ENCODE data around the gene SMCO2.

The SMCO2 gene

DNA sequence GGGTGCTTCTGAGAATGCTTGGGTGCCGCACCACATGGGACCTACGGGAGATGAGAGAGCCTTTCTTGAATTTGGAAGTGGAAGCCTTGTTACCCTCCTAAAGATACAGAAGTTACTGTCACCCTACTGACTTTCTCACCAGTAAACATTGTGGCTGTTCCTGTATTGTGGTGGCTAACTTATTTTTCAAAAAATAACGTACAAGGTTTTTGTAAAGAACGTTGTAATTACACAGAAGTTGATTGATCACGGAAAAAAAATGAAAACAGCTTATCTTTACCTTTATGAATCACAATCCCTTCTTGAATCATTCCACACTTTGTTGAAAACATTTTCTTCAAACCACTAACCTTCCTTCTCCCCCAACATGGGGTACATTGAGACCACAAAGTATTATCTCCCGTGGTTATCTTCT lies 55.5 kb downstream of the SMCO2 start:
- no peak for DNase-seq

DNA sequence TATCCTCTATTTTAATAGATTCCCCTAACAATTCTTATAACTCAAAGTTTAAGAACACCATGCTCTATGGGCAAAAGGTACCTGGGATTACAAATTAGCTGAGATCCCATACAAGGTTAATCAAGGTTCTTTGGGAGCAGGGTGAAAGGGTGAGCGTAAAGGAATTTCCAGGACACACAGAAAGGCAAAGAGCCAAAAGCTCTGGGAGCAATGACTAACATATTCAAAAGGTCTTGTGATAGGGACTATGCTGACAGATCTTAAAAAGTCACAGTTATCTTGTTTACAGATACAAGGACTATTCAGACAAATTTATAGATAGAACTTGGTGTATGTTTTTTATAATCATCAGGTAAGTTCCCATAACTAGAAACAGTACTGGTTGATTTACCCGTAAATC lies 58.0 kb downstream of the SMCO2 start:
- DNase-seq: no peak

DNA sequence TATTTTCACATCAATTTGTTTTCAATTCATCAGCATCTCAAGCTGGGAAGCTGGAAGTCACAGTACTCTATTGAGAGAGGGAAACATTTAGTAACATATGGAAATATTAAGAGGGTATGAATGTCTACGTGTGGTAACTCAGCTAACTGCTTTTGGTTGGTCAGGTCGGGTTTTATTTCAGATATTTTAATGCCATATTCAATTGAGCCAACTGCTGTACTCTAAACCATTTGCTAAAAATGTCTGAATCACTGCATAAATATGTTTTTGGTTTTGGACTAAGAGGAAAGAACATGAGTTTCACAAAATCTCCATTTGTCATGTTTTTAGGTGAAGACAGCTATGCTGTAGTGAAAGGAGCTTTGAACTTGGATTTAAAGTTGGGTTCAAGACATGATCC lies 58.6 kb downstream of the SMCO2 start:
- DNase-seq: no peak

DNA sequence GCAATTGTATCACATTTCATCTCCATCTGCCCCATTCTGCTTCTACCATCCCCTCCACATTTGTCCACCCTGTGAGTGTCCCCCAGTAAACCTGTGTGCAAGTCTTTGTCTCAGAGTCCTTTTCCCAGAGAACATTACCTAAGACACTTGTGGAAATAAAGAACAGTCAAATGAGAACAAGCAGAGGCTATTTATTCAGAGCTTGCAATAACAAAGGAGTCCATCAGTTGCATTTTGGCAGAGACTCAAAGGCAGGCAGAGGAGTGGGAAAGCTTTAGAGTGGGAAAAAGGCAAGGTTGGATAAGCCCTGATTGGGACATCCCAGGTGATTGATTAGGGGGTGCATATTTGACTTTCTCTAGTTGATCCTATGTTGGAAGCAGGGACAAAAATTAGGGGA lies 59.2 kb downstream of the SMCO2 start:
- peak; percentile 4 for DNase-seq

DNA sequence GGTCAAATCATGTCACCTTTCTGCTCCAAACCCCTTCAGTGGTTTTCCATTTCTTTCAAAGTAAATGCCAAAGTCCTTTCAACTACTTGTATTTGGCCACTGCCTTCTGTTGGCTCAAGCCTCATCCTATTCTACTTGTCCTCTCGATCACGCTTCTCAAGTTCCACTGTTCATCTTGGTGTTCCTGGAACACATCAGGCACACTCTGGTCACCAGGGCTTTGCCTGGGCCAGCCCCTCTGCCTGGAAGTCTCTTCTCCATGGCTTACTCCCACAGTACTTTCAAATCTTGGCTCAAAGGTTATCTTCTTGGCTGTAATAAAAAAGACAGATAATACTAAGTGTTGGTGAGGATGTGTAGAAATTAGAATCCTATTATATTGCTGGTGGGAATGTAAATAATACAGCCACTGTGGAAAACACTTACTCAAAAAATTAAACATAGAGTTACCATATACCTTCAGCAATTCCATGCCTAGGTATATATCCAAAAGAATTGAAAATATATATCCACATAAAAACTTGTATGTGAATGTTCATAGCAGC lies 60.2 kb downstream of the SMCO2 start:
- DNase-seq: no peak

DNA sequence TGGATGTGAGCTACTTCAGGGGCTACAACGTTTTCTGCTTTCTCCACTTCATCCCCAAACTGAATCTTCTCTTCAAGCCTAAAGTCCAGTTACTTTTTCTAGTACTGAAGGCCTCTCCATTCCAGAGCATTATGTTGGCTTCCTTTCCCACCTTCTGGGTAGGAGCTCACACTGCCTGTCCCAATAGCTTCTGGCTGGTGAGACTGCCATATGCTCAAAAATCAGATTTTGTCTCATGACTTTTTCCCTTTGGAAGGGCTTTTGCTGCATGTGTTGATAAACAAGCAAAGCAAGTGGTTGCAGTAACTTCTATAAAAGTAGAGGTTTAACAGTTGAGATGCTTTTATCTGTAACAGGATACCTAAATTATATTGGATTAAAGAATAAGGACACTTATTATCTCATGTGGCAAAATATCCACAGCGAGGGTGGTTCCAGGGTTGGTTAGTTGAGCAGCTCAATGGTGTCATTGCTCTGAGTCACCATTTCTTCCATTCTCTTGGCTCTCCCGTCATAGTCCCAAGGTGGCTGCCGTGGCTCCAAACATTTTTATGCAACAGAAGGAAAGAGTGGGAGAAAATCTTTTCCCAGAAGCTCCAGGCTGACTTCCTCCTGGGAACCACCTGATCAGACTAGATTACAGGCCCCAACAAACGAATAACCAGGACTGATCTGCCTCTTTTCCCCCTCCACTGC lies 62.3 kb downstream of the SMCO2 start:
- no peak for DNase-seq

DNA sequence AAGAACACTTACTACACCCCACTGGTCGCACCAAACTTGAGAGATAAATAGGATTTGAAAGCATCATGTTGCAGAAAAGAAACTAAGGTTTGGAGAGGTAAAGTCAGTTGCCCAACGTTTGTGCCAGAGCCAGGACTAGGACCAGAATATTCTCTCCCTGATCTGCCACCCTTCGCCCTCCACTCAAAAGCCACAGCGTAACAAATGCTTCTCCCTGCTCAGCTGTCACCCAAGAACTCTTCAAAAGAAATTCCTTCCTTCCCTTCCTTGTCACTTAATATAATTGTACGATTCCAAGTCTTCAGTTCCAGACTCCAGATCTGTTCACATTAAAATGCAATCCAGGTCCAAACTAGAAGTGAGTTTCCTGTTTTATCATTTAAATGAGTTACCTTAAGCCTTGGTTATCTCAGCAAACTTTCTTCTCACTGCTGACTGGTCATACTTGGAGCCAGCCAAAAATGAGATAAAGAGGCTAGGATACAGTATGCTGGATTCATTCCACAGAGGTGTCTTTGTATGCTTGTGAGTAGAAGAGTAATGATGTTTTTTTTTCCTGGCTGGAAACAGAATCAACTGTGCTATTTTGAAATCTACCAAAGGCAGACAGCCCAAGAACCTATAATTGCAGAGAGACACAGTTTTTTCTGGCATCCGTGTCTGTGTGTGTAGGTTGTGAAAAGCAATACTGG lies 64.6 kb downstream of the SMCO2 start:
- no peak for DNase-seq

DNA sequence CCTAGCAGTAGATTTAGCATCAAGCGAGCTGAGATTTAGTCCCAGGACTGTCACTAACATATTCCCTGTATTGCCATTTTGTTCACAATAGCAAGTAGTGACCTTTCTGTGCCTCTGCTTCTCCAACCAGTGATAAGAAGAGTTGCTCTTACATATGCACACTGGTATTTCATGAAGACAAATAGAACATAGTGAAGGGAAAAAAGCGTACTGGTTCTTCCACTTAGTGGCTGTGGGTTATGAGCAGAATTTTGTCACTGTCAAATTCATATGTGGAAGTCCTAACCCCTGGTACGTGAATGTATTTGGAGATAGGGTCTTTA lies 65.1 kb downstream of the SMCO2 start:
- DNase-seq: no peak

DNA sequence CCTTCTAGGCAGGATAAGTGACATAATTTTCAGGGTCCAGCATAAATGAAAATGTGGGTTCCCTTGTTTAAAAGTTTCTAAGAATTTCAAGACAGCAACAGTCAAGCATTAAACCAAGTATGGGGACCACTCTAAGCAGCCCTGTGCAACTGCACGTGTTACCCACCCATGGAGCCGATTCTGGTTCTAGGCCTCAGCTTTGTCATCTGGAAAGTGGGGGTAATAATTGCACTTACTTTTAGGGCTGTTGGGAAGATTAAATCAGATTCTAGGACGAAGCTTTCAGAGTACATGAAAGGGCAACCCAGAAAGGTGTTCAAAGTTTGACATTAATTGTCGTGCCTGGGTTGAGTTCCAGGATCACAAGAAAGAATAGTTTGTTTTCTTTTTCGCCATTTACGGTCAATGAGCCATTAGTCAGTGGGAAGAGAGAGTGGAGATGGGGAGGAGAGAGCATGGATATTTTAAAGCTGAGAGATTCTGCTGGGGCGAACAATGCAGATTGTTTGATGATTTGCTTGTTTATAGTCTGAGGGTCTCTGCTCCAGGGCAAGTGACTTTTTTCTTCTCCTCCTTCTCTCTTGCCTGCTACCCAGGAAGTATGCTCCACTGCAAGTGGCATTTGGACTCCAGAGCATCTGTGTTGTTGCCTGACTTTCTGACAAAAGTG lies 66.8 kb downstream of the SMCO2 start:
- peak; percentile 10 for DNase-seq

DNA sequence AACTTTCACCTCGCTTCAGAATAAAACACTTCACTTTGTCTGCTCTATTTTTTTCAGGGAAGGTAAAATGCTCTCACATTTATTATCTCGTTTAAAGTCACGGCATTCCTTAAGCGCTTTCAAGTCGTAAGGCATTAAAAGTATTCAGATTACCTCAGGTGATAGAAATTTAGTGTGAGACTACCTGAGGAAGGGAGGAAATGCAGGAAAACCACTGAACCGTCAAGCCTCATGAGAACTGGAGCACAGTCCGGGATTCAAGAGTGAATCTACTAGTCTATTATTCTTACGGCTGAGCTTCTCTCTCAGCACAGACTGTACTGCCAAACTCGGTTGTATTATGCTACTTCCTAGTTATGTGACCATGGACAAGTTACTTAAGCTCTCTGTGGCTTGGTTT lies 69.1 kb downstream of the SMCO2 start:
- no peak for DNase-seq

DNA sequence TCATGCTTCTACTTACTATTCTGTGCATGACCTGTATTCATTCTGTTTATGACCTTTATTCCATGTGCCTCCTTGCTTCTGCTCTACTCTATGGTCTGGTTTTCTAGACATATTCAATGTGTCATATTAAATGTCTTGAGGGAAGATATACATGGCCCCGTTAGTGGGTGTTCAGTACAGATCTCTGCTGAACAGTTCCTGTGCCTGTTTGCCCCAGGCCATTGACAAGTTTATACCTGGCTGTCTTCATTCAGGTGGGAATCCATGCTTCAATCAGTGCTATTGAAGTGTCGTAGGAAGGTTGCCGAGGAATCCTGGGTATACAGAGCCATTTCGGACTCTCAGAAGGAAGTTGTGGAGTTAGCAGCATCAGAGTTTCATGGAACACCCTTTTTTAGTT lies 70.1 kb downstream of the SMCO2 start:
- DNase-seq: no peak

DNA sequence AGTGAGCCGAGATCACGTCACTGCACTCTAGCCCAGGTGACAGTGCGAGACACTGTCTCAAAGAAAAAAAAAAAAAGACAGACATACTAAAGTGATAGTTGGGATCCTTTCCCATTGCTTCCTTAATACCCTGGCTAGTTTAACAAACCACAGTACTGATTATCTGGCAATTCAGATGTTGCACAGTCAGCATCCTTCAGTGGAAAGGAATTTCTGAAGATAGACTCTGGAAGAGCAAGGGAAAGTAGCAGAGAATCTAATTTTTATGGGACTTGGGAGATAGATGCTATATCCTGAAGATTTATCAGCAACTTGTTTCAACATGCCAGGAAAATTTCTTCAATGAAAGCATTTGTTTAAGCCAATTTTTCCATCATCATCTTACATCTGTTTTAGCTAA lies 71.0 kb downstream of the SMCO2 start:
- DNase-seq: no peak

DNA sequence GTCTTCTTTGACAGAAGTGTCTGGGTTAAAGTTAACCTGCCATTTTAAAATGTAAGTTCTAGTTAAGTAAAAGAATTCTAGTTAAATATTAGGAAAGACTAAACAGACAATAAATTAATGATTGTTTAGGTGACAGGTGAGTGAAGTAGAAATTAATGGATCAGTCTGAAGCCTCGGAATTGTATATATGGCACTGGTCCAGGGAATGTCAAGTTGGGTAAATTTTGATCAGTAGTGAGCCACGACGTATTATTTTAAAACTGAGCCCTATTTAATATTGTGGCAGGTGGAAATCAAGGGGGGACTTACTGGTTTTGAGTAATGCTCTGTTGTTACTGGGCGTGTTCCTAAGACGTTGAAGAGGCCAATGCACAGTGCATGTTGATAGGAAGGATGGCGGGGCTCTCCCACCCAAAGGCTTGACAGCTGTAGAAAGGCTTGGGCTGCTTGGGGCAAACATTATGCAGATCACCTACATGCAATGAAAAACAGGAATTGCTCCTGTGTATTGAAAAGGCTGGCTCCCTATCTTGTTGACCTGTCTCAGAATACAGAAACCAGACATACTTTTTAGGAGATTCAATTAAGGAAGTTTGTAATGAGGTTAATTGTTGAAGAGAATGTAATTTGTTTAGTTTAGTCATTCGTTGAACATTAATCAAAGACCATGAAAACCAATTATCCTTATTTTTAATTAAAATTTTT lies 71.6 kb downstream of the SMCO2 start:
- DNase-seq: peak; percentile 3

DNA sequence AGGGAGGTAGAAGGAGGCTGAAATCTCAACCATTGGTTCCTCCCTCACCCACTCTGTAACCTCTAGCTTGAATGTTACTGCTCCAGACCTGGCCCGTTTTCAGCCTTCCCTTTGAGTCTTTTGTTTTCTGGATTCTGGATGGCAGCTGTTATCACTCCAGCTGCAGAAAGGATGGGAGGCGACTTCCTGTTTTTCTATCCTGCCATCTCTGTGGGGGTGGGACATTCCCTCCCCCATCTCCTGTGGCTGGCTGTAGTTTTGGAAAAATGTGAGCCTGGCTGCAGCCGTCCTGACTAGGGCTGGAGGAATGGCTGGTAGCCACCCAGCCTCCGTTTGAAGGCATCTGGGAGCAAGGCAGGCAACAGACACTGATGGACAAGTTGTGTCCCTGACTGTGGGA lies 74.5 kb downstream of the SMCO2 start:
- DNase-seq: peak; percentile 47

DNA sequence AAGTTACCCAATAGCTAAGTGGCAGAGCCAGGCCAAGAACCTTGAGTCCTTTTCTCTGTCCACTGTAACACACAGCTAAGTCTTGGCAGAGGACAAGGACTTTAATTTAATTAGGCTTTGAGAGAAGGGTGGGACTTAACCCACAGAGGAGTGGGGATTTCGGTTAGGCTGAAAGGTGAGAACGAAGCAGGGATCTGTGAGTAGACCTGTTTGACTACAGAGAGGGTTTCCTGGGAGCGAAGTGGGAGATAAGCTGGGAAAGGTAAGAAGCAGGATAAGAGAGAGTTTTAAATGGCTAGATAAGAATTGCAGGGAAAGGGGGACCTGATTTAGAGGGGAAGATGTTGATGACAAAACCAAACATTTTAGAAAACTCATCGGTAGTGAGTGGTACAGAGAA lies 75.4 kb downstream of the SMCO2 start:
- no peak for DNase-seq

DNA sequence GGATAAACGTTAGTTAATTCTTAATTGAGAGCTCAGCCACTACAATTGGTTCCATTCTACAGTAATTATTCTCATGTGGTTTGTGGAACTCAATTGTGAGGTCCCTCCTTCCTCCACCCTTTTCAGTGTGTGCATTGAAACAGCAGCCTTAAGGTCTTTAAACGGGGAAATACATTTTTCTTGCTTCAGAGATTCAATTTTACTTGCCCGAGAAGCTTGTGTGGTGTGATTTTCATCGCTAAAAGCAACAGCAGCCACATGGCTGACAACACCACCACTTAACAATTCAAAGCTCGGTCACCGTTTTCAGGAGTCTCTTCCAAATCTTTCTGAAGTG lies 76.7 kb downstream of the SMCO2 start:
- peak; percentile 52 for DNase-seq

DNA sequence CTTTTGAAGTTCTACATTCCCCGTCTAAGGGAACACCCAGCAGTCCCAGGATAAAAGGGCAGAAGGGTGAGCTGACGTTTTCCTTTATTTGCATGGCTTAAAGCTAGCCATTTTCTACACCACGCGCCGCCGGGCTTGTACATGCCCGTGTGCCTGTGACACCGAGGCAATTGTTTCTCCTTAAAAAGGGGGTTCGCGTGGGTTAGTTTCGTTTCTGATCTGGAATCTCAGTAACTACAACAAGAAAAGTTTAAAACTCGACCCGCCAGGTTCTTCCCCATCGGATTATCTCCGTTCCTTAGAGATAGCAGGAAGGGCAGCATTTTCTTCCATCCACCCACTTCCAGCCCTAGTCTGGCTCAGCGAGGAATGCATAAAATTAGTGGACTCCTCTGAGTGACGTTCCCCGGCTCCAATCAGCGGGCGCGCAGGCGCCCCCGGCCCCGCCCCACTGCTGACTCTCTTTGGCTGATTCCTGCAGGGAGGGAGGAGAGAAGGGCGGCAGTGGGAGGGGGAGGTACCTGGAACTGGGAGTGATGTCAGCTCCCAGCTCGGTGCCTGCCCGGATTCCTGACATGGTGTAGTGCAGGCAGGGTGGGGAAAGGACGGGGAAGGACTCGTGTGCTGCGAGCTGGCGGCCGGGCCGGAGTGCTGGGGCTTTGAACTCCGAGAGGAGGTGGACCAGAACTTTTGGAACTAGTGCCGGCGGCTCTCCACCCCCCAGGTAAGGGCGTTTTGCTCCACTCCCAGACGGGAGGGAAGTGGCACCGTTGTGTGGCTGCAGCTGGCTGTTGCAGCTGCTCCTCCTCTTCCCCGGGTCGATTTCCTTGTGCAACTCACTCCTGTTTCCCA lies 77.3 kb downstream of the SMCO2 start, which contains the start of gene PPFIBP1:
TSS of gene PPFIBP1 (plus strand) at position 565 of the 852 bp plus-strand sequence. CDS start 109,191 bp downstream, outside the sequence.
- peak; percentile 95 for DNase-seq

DNA sequence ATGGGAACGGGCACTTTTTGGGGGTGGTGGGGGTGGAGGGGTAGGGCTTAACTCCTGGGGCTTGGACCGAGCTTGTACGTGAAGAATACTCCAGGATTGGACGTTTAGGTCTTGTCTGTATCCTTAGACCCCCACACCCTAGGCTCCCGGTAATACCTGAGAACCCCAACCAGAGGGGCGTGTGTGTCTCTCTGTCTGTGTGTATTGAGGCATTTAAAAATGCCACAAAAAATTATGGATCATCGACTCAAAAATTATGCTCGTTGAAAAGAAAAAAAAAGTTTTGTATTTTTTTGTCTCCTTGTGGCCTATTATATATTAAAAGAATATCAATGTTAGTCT lies 77.9 kb downstream of the SMCO2 start:
- no peak for DNase-seq

DNA sequence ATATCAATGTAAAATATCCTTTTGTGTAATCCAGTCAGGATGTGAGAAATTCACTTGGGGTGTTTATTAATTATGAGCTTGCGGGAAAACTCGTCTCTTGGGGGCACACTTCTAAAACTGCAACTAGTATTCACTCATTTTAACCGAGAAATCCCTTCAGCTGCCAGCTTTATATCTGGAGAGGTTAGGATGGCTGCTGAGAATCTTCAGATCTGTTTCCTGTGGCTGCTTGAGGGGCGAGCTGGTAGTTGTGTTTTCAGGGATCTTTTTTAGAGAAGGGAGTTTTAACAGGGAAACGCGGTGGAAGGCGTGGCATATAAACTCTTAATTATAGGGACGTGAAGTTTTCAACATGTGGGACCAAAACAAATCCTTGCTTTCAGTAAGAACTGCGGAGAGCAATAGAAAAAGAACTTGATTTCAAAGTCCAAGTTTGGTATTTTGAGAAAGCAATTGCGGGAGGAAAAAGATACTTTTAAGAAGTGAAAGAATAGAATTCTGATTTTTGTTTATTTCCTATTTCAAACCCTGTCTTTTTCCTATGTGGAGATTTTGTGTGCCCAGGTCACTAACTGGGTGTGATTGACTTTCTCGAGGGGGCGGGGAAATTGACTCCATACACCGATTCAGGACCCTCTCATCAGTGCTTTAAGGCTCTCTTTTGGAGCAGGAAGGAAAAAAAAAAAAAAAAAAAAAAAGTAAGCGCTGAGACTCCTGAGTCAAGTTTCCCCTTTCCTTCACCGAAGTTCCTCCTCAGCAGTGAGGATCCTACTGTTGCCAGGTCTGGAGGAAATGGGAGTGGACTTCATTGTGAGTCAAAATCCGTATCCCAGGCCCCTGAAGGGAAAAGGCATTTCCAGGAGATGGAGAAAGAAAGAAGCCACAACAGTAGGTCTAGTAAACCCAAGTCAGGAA lies 78.6 kb downstream of the SMCO2 start:
- peak; percentile 29 for DNase-seq

DNA sequence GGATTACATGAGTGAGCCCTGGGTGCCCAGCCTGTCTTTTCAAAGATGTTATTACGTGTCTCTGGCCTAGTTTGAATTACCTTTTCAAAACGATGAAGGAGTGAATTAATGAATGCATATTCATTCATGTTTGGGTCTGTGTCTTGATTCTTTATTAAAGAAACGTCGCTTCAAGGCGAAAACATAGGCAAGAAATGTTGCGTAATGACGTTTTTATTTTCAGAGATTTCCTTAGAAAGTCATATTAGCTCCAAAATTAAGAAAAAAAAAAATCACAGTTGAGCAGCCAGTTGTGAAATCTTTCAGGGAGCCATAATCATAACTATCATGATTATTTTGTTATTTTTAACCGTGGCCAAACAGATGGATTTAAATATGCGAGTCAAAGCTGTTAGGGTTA lies 81.0 kb downstream of the SMCO2 start:
- DNase-seq: no peak

DNA sequence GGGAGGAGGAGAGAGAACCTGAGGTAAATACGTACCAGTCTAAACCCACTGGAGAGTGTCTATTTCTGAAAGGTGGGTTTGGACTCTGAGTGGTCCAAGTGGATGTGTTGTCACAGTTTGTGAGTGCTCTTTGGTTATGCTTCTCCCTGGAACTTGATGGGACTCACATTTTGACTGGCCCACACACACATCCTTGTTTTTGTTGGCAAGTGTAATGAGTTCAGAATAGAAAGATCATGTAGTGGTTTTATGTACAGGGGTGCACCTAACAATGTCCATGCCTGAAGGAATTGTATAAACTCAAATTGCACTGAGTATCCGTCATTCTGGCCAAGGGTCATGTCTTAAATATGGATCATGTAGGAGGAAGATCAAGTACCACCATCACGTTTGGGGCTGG lies 82.3 kb downstream of the SMCO2 start:
- no peak for DNase-seq
